Measurements from ENCODE around the gene TMEM236.
A peak's percentile ranks its signal among the peaks of the same experiment; 100 is the strongest.

Gene TMEM236

GRCh38 chr10:17789396-17789795 lies 37.4 kb downstream of the TMEM236 start:
- no peak overlapping the region for H3K27ac ChIP-seq
- TF ChIP-seq, protein P1, sequence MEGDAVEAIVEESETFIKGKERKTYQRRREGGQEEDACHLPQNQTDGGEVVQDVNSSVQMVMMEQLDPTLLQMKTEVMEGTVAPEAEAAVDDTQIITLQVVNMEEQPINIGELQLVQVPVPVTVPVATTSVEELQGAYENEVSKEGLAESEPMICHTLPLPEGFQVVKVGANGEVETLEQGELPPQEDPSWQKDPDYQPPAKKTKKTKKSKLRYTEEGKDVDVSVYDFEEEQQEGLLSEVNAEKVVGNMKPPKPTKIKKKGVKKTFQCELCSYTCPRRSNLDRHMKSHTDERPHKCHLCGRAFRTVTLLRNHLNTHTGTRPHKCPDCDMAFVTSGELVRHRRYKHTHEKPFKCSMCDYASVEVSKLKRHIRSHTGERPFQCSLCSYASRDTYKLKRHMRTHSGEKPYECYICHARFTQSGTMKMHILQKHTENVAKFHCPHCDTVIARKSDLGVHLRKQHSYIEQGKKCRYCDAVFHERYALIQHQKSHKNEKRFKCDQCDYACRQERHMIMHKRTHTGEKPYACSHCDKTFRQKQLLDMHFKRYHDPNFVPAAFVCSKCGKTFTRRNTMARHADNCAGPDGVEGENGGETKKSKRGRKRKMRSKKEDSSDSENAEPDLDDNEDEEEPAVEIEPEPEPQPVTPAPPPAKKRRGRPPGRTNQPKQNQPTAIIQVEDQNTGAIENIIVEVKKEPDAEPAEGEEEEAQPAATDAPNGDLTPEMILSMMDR (conservative IDR thresholded peaks at IDR 0.05) = no peak

DNA sequence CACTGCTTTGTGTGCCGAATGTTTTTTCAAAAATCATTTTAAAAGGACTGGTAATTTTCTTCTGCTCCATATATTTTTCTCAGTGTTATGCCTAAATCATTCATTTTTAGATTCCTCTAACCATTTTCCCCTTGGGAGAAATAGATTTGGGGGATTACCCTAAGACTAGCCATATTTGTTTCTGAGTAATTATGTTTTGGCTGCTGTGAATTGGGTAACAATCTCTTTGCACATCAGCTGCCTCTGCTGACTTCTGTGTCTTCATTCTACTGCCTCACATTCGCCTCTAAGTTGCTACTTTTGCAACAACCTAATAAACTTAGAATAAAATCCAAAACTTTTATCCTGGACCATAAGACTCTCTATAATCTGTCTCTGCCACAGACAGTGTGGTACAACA lies 38.6 kb downstream of the TMEM236 start:
- no peak overlapping the region for H3K27ac ChIP-seq
- TF ChIP-seq, protein P1 (conservative IDR thresholded peaks at IDR 0.05) = no peak

- TF ChIP-seq, protein P1 (conservative IDR thresholded peaks at IDR 0.05) = no peak
- no peak overlapping the region for H3K27ac ChIP-seq
Observed at GRCh38 chr10:17792991-17793390, 41.0 kb downstream of the TMEM236 start.

DNA sequence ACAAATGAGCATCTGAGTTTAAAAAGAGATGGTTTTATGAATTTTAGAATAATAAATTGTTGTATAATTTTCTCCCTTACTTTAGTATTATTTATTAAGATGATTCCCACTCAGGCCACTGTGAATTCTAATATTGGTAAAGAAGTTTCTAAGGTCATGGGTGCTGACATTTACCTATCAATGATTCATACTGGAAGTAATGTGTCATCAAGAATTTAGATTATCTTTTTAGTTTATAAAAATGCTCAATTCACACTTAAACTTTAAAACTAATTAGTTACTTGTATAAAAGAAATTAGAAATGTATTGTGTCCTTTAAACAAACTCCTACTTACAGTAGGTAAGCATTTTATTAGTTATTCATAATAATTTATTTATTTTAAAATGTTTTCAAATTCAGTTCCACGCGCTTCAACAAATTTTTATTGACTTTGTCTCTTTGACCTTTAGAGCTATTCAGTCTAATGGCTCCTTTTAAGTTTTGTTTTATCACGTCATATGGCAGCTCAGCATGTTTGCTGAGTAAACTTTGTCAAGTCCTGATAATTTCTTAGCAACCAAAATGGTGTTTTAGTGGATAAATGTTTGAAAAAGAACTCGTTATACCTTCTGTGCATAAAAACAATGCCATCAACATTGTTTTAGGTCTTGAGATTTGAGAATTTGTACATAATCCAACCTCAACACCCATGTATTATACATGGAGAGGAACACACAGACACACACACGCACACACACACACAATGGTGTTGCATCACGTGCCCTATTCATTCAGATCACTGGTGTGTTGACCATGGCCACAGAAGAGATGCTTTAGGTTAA lies 42.0 kb downstream of the TMEM236 start:
- H3K27ac ChIP-seq = peak overlapping the region; percentile 57
- TF ChIP-seq, protein P1 (conservative IDR thresholded peaks at IDR 0.05) = no peak

GRCh38 chr10:17795083-17795482 lies 43.1 kb downstream of the TMEM236 start:
- TF ChIP-seq, protein P1 (conservative IDR thresholded peaks at IDR 0.05) = no peak
- peak overlapping the region; percentile 57 for H3K27ac ChIP-seq

DNA sequence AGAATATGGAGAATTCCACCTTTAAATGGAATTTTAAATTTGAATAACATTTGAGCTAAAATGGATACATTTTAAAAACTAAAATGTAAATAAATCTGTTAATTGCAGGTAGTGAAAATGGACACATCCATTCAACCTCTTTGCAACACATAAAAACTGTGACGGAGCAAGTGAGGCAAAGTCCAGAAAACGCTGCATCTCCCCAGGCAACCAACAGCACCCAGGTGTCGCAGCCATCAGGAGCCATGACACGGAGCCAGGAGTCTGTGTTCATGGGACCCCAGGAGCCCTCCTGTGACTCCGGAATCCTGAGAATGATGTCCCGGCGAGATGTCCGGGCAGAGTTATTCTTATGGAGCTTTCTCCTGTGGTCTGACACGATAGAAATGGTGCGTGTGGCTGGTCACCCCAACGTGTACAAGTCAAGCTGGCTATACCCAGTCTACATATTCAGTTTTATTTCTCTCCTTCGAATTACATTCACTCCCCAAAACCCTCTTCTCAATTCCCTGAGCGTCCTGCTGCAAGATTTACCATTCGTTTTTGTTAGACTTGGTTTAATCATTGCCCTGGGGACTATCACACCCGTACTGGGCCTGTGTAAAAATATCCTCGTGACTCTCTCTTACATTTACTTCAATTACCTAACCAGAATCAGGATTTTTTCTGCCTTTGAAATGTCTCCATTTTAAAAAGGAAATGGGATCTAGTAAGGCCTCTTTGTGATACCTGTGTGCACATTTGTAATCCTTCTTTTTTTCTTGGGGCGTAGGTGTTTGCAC lies 44.0 kb downstream of the TMEM236 start:
- TF ChIP-seq, protein P1 (conservative IDR thresholded peaks at IDR 0.05) = no peak
- H3K27ac ChIP-seq = no peak overlapping the region

DNA sequence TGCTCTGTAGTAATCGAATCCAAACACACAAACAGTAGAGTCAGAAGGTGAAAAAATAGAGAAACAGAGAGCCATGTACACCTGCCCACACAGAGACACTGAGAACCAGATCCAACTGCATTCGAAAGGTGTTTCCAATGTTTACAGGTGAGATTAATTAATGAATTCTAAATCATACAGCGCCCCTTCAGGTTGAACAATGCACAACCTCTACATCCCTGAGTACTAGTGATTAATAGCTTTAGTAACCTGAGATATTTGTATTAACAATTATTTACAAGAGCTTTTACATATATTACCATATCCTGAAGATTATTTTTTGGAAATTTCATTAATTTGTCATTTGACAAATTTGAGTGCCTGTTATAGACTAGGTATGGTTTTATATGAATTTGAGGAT lies 49.5 kb downstream of the TMEM236 start:
- H3K27ac ChIP-seq = no peak overlapping the region
- TF ChIP-seq, protein P1 (conservative IDR thresholded peaks at IDR 0.05) = no peak

Measured in VCaP (cell line).